Activated CD8-positive, alpha-beta T cell treated with anti-CD3 and anti-CD28 coated beads for 36 hours (primary cell): ENCODE measurements around the gene PLCB3. TPM values are rescaled to one million over a fixed set of nuclear protein-coding genes. Genes with fewer than 3 reads are reported as not detected.
"Not testable (repeated sequence)": the region's sequence is repeated elsewhere in the genome, so short reads cannot be mapped to it uniquely, and the experiment has no call there.

Source experiments
- ATAC-seq: fragments of 200-7000 bp; cut with Tn5 transposase; one replicate; pipeline ENCODE4 v1.10.0; 2021; ENCODE audit warnings: mild to moderate bottlenecking, moderate library complexity
- CTCF ChIA-PET: fragments of 350-600 bp; sonication (Branson Sonifier 250); formaldehyde crosslinking; loops from one replicate; lab custom pipeline; 2021; ENCODE audit warnings: antibody characterized with exemption; lab: Charles Lee
- POLR2A ChIA-PET: fragments of 350-600 bp; sonication (Branson Sonifier 250); formaldehyde crosslinking; loops from one replicate; lab custom pipeline; 2021; ENCODE audit warnings: antibody characterized with exemption; lab: Charles Lee
- DNase-seq: peaks from one replicate; pipeline ENCODE4 v3.0.0-alpha.2; 2020
- H3K27ac Mint-ChIP-seq: one replicate; pipeline ENCODE4 v1.8.0; 2021; ENCODE audit warnings: mild to moderate bottlenecking, mixed read lengths
- H3K27me3 Mint-ChIP-seq: one replicate; pipeline ENCODE4 v1.8.0; 2021; ENCODE audit warnings: mixed read lengths
- H3K36me3 Mint-ChIP-seq: one replicate; pipeline ENCODE4 v1.8.0; 2021; ENCODE audit warnings: low read depth, mixed read lengths
- H3K4me1 Mint-ChIP-seq: one replicate; pipeline ENCODE4 v1.8.0; 2021; ENCODE audit warnings: low read depth, mixed read lengths
- H3K4me3 Mint-ChIP-seq: one replicate; pipeline ENCODE4 v1.8.0; 2021; ENCODE audit warnings: mild to moderate bottlenecking, moderate library complexity, mixed read lengths
- H3K9me3 Mint-ChIP-seq: one replicate; pipeline ENCODE4 v1.8.0; 2021; ENCODE audit warnings: mixed read lengths
- CTCF ChIP-seq: fragments of 200-600 bp; IDR thresholded peaks from one replicate; pipeline ENCODE4 v1.8.0; 2022; ENCODE audit warnings: antibody characterized with exemption, mild to moderate bottlenecking
- intact Hi-C: fragments of 100-400 bp; cut with micrococcal nuclease; formaldehyde crosslinking; loops from one replicate; pipeline ENCODE4 v1.10.0; 2022
- total RNA-seq, 2 experiments: library from RNA; stranded (reverse); gene quantifications; one replicate each; pipeline ENCODE4 v1.2.3, GENCODE V29; 2021

The PLCB3 gene
- total RNA-seq, 2 experiments from 2014 or later: 8.7 to 9.6 TPM

GRCh38 chr11:64312947-64313346 lies 61.6 kb downstream of the PLCB3 start:
- no peak for TF ChIP-seq CTCF
- ChIA-PET CTCF (interaction anchor here (1.9 kb wide), 1 partner anchor 19 kb away, joined by 6 read pairs; no protein-coding TSS in a partner anchor), POLR2A (interaction anchor here (0.8 to 1.4 kb wide), 4 partner anchors 28 to 73 kb away, joined by 3 to 4 read pairs (median 3); no protein-coding TSS in a partner anchor)
- no peak overlapping the region for H3K4me3 Mint-ChIP-seq
- DNase-seq: no peak
- no peak for ATAC-seq
- peak overlapping the region; percentile 71 for H3K27ac Mint-ChIP-seq
- H3K4me1 Mint-ChIP-seq: peaks cover 32% of the 10 kb centered on the region
- intact Hi-C loops: no loop called here
- no peaks in the 10 kb centered on the region for H3K9me3 Mint-ChIP-seq
- peaks cover 37% of the 10 kb centered on the region for H3K36me3 Mint-ChIP-seq
- H3K27me3 Mint-ChIP-seq: no peaks in the 10 kb centered on the region

- H3K27me3 Mint-ChIP-seq: no peaks in the 10 kb centered on the region
- no peak for TF ChIP-seq CTCF
- peak overlapping the region; percentile 71 for H3K27ac Mint-ChIP-seq
- H3K36me3 Mint-ChIP-seq: peaks cover 40% of the 10 kb centered on the region
- POLR2A ChIA-PET: interaction anchor here (0.6 to 1.4 kb wide), 2 partner anchors 10 to 28 kb away, joined by 4 read pairs; no protein-coding TSS in a partner anchor
- peaks cover 32% of the 10 kb centered on the region for H3K4me1 Mint-ChIP-seq
- intact Hi-C loops: no loop called here
- no peak for ATAC-seq
- CTCF ChIA-PET: no interaction called here
- no peak for DNase-seq
- H3K4me3 Mint-ChIP-seq: no peak overlapping the region
- H3K9me3 Mint-ChIP-seq: no peaks in the 10 kb centered on the region
These were observed 62.3 kb downstream of the PLCB3 start for GRCh38 chr11:64313491-64314145.

- H3K27ac Mint-ChIP-seq: peak overlapping the region; percentile 36
- no peak overlapping the region for H3K4me3 Mint-ChIP-seq
- no peak for TF ChIP-seq CTCF
- ATAC-seq: no peak
- CTCF ChIA-PET: no interaction called here
- H3K27me3 Mint-ChIP-seq: no peaks in the 10 kb centered on the region
- no peaks in the 10 kb centered on the region for H3K9me3 Mint-ChIP-seq
- peaks cover 43% of the 10 kb centered on the region for H3K36me3 Mint-ChIP-seq
- H3K4me1 Mint-ChIP-seq: peaks cover 36% of the 10 kb centered on the region
- DNase-seq: no peak
- POLR2A ChIA-PET: no interaction called here
- intact Hi-C loops: no loop called here
These were observed 62.9 kb downstream of the PLCB3 start for GRCh38 chr11:64314146-64314804.

GRCh38 chr11:64314805-64315561 lies 63.7 kb downstream of the PLCB3 start:
- TF ChIP-seq CTCF: no peak
- Mint-ChIP-seq H3K27me3 (no peaks in the 10 kb centered on the region), H3K36me3 (peaks cover 43% of the 10 kb centered on the region), H3K4me1 (peaks cover 32% of the 10 kb centered on the region), H3K4me3 (peak overlapping the region; percentile 15), H3K27ac (peak overlapping the region; percentile 42), H3K9me3 (no peaks in the 10 kb centered on the region)
- ChIA-PET POLR2A (interaction anchor here (3.6 kb wide), 1 partner anchor 9 kb away, joined by 35 read pairs; the partner anchor contains the start of gene ESRRA), CTCF (no interaction called here)
- no peak for DNase-seq
- no peak for ATAC-seq
- intact Hi-C loops: no loop called here

- Mint-ChIP-seq H3K4me1 (peaks cover 32% of the 10 kb centered on the region), H3K36me3 (peaks cover 44% of the 10 kb centered on the region)
- not testable (repeated sequence) for ATAC-seq
These were observed 64.6 kb downstream of the PLCB3 start for GRCh38 chr11:64315667-64316526.

More at GRCh38 chr11:64315667-64316526, 64.6 kb downstream of the PLCB3 start:
- H3K9me3 Mint-ChIP-seq, DNase-seq, H3K27me3 Mint-ChIP-seq, intact Hi-C loops: not testable (repeated sequence)
- Mint-ChIP-seq H3K4me3 (peak overlapping the region; percentile 94), H3K27ac (peak overlapping the region; percentile 100)
- ChIA-PET CTCF (interaction anchor here (2.2 to 4.6 kb wide), 4 partner anchors 11 to 112 kb away, joined by 11 to 75 read pairs (median 21); partner anchors contain the start of genes ESRRA and FERMT3), POLR2A (interaction anchor here (0.6 to 4.1 kb wide), 10 partner anchors 10 to 108 kb away, joined by 3 to 35 read pairs (median 4); partner anchors contain the start of genes BAD, CCDC88B and ESRRA)
